Measurements from ENCODE around the gene SETDB2. TPM values are rescaled to one million over a fixed set of nuclear protein-coding genes. Genes with fewer than 3 reads are reported as not detected.

The SETDB2 gene
- total and polyA plus RNA-seq, 10 of the 15 experiments (the other 5 are each of a cell fraction or from before 2014, with no cell fraction given) = 1.2 to 10.0 (median 7.4) TPM

- intact Hi-C loops (cut with micrococcal nuclease; ENCODE audit: unreplicated experiment) = no loop called here
- POLR2A ChIA-PET = no interaction called here
- SMC1A ChIA-PET (ENCODE audit: uncharacterized antibody, unreplicated experiment) = no interaction called here
These were observed 39.9 kb upstream of the SETDB2 start for GRCh38 chr13:49403996-49404702.

GRCh38 chr13:49404703-49405020 is 39.4 kb upstream of the SETDB2 start:
- no TSS peak for BruUV-seq (replicated peaks)
- FAIRE-seq (no peak), ATAC-seq (no peak), DNase-seq (ENCODE audit: low read depth, low spot score) (no peak)
- ChIA-PET CTCF (no interaction called here), SMC1A (ENCODE audit: uncharacterized antibody, unreplicated experiment) (no interaction called here), POLR2A (no interaction called here), RAD21 (ENCODE audit: unreplicated experiment) (interaction anchor here (0.8 kb wide), 1 partner anchor 203 kb away, joined by 3 read pairs; no protein-coding TSS in a partner anchor)
- Histone ChIP-seq H3K4me2 (ENCODE audit: control insufficient read depth, insufficient read depth) (no peak overlapping the region), H3K4me3 (no peak overlapping the region), H3K27ac (ENCODE audit: control insufficient read depth, insufficient read depth) (no peak overlapping the region), H3K9me3 (replicated peaks; ENCODE audit: control insufficient read depth, insufficient read depth, low read length) (no peaks in the 10 kb centered on the region; the same call in none of the 3 replicates), H4K20me1 (ENCODE audit: control insufficient read depth, insufficient read depth) (no peaks in the 10 kb centered on the region), H3K27me3 (replicated peaks in 1 of 2; ENCODE audit: control insufficient read depth in 2 of 2, insufficient read depth in 2 of 2, low read length in 1 of 2) (no peaks in the 10 kb centered on the region; a peak in 1 of 4 replicates), H3K79me2 (ENCODE audit: control insufficient read depth, insufficient read depth, low read length) (no peaks in the 10 kb centered on the region), H2AFZ (ENCODE audit: control insufficient read depth, low read depth, low read length) (no peak overlapping the region), H3K36me3 (ENCODE audit: control insufficient read depth in 2 of 2, insufficient read depth in 2 of 2, low read length in 1 of 2) (no peaks in the 10 kb centered on the region), H3K9ac (ENCODE audit: control insufficient read depth, insufficient read depth, low read length) (no peak overlapping the region), H3K4me1 (ENCODE audit: control insufficient read depth, insufficient read depth, low read length) (no peaks in the 10 kb centered on the region)
- WGBS (ENCODE audit: insufficient coverage, insufficient replicate concordance, low lambda C conversion rate, missing lambda C conversion rate) = 70% methylated on average over 1 of the region's 1 CpG
- intact Hi-C loops (cut with micrococcal nuclease; ENCODE audit: unreplicated experiment) (no loop called here), in situ Hi-C loops (cut with MboI) (no loop called here)
- no peak for TF ChIP-seq JUNB (IDR thresholded peaks at IDR 0.05)
- no peak for TF ChIP-seq KDM1A (IDR thresholded peaks at IDR 0.05; ENCODE audit: borderline replicate concordance)
- TF ChIP-seq BMI1 (IDR thresholded peaks at IDR 0.05; ENCODE audit: borderline replicate concordance) = no peak
- TF ChIP-seq, protein P1, sequence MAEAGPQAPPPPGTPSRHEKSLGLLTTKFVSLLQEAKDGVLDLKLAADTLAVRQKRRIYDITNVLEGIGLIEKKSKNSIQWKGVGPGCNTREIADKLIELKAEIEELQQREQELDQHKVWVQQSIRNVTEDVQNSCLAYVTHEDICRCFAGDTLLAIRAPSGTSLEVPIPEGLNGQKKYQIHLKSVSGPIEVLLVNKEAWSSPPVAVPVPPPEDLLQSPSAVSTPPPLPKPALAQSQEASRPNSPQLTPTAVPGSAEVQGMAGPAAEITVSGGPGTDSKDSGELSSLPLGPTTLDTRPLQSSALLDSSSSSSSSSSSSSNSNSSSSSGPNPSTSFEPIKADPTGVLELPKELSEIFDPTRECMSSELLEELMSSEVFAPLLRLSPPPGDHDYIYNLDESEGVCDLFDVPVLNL (IDR thresholded peaks at IDR 0.05; ENCODE audit: low read depth, low read length) = no peak
- no peak for TF ChIP-seq GABPA (IDR thresholded peaks at IDR 0.05; ENCODE audit: low read depth)
- TF ChIP-seq, protein P2, sequence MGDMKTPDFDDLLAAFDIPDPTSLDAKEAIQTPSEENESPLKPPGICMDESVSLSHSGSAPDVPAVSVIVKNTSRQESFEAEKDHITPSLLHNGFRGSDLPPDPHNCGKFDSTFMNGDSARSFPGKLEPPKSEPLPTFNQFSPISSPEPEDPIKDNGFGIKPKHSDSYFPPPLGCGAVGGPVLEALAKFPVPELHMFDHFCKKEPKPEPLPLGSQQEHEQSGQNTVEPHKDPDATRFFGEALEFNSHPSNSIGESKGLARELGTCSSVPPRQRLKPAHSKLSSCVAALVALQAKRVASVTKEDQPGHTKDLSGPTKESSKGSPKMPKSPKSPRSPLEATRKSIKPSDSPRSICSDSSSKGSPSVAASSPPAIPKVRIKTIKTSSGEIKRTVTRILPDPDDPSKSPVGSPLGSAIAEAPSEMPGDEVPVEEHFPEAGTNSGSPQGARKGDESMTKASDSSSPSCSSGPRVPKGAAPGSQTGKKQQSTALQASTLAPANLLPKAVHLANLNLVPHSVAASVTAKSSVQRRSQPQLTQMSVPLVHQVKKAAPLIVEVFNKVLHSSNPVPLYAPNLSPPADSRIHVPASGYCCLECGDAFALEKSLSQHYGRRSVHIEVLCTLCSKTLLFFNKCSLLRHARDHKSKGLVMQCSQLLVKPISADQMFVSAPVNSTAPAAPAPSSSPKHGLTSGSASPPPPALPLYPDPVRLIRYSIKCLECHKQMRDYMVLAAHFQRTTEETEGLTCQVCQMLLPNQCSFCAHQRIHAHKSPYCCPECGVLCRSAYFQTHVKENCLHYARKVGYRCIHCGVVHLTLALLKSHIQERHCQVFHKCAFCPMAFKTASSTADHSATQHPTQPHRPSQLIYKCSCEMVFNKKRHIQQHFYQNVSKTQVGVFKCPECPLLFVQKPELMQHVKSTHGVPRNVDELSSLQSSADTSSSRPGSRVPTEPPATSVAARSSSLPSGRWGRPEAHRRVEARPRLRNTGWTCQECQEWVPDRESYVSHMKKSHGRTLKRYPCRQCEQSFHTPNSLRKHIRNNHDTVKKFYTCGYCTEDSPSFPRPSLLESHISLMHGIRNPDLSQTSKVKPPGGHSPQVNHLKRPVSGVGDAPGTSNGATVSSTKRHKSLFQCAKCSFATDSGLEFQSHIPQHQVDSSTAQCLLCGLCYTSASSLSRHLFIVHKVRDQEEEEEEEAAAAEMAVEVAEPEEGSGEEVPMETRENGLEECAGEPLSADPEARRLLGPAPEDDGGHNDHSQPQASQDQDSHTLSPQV (IDR thresholded peaks at IDR 0.05) = no peak
- TF ChIP-seq GATAD2B (conservative IDR thresholded peaks at IDR 0.05; ENCODE audit: low read depth) = no peak
- no peak for TF ChIP-seq CREB1 (IDR thresholded peaks at IDR 0.05; ENCODE audit: low read depth)
- no peak for TF ChIP-seq SMAD5 (IDR thresholded peaks at IDR 0.05; ENCODE audit: low read depth)
- TF ChIP-seq SMAD1 (IDR thresholded peaks at IDR 0.05; ENCODE audit: low read depth, partially characterized antibody) = no peak
- no peak for TF ChIP-seq ZNF24 (IDR thresholded peaks at IDR 0.05)
- no peak for TF ChIP-seq CBFB (IDR thresholded peaks at IDR 0.05; ENCODE audit: low read depth)
- no peak for TF ChIP-seq NFYB (IDR thresholded peaks at IDR 0.05; ENCODE audit: insufficient read depth, low read depth, low read length)
- TF ChIP-seq YBX1 (IDR thresholded peaks at IDR 0.05) = no peak

More at GRCh38 chr13:49403996-49404702, 39.9 kb upstream of the SETDB2 start:
- H3K4me2 ChIP-seq (ENCODE audit: control insufficient read depth, insufficient read depth) = no peak overlapping the region
- H3K9ac ChIP-seq (ENCODE audit: control insufficient read depth, insufficient read depth, low read length) = no peak overlapping the region
- H3K79me2 ChIP-seq (ENCODE audit: control insufficient read depth, insufficient read depth, low read length) = no peaks in the 10 kb centered on the region
- H3K36me3 ChIP-seq (ENCODE audit: control insufficient read depth in 2 of 2, insufficient read depth in 2 of 2, low read length in 1 of 2) = no peaks in the 10 kb centered on the region
- in situ Hi-C loops (cut with MboI) = no loop called here
- no peak for DNase-seq (ENCODE audit: low read depth, low spot score)
- CTCF ChIA-PET = no interaction called here
- no TSS peak for BruUV-seq (replicated peaks)
- H2AFZ ChIP-seq (ENCODE audit: control insufficient read depth, low read depth, low read length) = no peak overlapping the region
- no peaks in the 10 kb centered on the region for H4K20me1 ChIP-seq (ENCODE audit: control insufficient read depth, insufficient read depth)
- 65% methylated on average over 7 of the region's 7 CpGs for WGBS (ENCODE audit: insufficient coverage, insufficient replicate concordance, low lambda C conversion rate, missing lambda C conversion rate)
- TF ChIP-seq MTA2 (IDR thresholded peaks at IDR 0.05; ENCODE audit: low read depth) = no peak
- RAD21 ChIA-PET (ENCODE audit: unreplicated experiment) = interaction anchor here (0.8 kb wide), 1 partner anchor 204 kb away, joined by 3 read pairs; no protein-coding TSS in a partner anchor
- no peaks in the 10 kb centered on the region; a peak in 1 of 4 replicates for H3K27me3 ChIP-seq (replicated peaks in 1 of 2; ENCODE audit: control insufficient read depth in 2 of 2, insufficient read depth in 2 of 2, low read length in 1 of 2)
- no peaks in the 10 kb centered on the region; the same call in none of the 3 replicates for H3K9me3 ChIP-seq (replicated peaks; ENCODE audit: control insufficient read depth, insufficient read depth, low read length)
- no peak overlapping the region for H3K27ac ChIP-seq (ENCODE audit: control insufficient read depth, insufficient read depth)
- H3K4me3 ChIP-seq = no peak overlapping the region
- FAIRE-seq = no peak
- ATAC-seq = no peak
- no peaks in the 10 kb centered on the region for H3K4me1 ChIP-seq (ENCODE audit: control insufficient read depth, insufficient read depth, low read length)

Data from GM12878 (cell line).